VCaP (cell line): ENCODE results near the gene SORCS1.

Experiments
- H3K27ac ChIP-seq: fragments of 450-650 bp; 2 replicates; pipeline ENCODE4 v1.5.1; 2017
- CTCF ChIP-seq: fragments of 450-650 bp; conservative IDR thresholded peaks from 2 replicates; pipeline ENCODE4 v1.5.1; 2017; ENCODE audit warnings: mild to moderate bottlenecking, moderate library complexity

Gene SORCS1

GRCh38 chr10:106920538-106920937, 244.0 kb downstream of the SORCS1 start:
- H3K27ac ChIP-seq: no peak overlapping the region
- TF ChIP-seq CTCF: no peak

- no peak for TF ChIP-seq CTCF
- H3K27ac ChIP-seq: no peak overlapping the region
These were observed 244.6 kb downstream of the SORCS1 start for GRCh38 chr10:106919871-106920282.

GRCh38 chr10:106917452-106918055, 247.0 kb downstream of the SORCS1 start:
- H3K27ac ChIP-seq: no peak overlapping the region
- no peak for TF ChIP-seq CTCF

- H3K27ac ChIP-seq: no peak overlapping the region
- no peak for TF ChIP-seq CTCF
These were observed 250.5 kb downstream of the SORCS1 start for GRCh38 chr10:106914016-106914415.

- TF ChIP-seq CTCF: no peak
- no peak overlapping the region for H3K27ac ChIP-seq
These were observed 251.2 kb downstream of the SORCS1 start for GRCh38 chr10:106913348-106913747.

GRCh38 chr10:106911096-106911495, 253.4 kb downstream of the SORCS1 start:
- no peak overlapping the region for H3K27ac ChIP-seq

GRCh38 chr10:106910666-106911065, 253.8 kb downstream of the SORCS1 start:
- no peak for TF ChIP-seq CTCF
- H3K27ac ChIP-seq: no peak overlapping the region

More at GRCh38 chr10:106911096-106911495, 253.4 kb downstream of the SORCS1 start:
- no peak for TF ChIP-seq CTCF
